DMS114 treated with DMSO at 0.1 percent for 48 hours (cell line): ENCODE measurements around the gene TLR9.

Experiments
- DNase-seq: peaks from one replicate; lab custom pipeline; 2025; ENCODE audit not compliant: unreplicated experiment; lab: John Stamatoyannopoulos, UW

The TLR9 gene

DNA sequence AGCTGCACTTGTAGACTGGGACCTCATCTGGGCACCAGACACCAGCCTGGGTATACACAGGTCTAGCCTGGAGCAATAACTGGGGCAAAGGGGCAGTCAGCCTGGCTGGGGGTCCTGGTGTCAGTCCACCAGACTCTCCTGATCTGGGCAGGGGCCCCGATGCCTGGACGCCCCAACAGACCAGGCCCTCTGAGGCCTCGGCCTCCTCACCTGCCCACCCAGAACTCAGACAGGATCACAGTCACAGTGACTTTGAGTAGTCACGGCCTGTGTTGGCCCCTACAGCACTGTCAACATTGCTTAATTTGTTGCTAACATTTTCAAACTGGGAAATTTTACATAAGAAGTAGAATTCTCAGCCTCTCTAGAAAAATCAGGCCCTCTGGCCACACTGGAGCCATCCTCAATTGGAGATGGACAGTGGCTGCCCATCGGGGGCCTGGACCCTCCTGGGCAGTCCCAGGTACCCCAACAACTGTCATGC, 7.7 kb upstream of the TLR9 start:
- DNase-seq, result no peak

DNA sequence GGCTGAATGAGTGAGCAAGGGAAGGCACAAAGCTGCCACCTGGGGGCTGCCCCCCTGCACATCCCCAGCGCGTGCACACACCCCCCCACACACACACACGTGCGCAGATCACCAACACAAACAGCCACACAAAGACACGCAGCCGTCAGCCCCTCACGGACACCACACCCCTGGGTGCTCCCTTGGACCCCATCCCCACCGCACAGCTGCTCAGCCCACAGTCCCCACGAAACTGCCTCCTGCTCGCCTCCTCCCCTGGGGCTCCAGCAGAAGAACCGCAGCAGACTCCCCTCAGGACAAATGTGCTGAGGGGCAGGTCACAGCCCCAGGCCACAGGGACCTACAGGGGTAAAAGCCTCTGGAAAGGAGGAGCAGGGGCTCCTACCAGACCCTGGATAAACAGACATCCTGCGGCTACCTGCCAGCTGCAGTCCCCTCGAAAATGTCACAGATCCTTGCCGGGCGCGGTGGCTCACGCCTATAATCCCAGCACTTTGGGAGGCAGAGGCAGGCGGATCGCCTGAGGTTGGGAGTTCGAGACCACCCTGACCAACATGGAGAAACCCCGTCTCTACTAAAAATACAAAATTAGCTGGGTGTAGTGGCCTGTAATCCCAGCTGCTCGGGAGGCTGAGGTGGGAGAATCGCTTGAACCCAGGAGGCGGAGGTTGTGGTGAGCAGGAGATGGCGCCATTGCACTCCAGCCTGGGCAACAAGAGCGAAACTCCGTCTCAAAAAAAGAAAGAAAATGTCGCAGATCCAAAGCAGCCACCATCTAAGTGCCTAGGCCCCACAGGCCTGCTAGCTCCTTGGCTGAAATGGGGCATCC, 7.0 kb upstream of the TLR9 start:
- DNase-seq, result no peak

DNA sequence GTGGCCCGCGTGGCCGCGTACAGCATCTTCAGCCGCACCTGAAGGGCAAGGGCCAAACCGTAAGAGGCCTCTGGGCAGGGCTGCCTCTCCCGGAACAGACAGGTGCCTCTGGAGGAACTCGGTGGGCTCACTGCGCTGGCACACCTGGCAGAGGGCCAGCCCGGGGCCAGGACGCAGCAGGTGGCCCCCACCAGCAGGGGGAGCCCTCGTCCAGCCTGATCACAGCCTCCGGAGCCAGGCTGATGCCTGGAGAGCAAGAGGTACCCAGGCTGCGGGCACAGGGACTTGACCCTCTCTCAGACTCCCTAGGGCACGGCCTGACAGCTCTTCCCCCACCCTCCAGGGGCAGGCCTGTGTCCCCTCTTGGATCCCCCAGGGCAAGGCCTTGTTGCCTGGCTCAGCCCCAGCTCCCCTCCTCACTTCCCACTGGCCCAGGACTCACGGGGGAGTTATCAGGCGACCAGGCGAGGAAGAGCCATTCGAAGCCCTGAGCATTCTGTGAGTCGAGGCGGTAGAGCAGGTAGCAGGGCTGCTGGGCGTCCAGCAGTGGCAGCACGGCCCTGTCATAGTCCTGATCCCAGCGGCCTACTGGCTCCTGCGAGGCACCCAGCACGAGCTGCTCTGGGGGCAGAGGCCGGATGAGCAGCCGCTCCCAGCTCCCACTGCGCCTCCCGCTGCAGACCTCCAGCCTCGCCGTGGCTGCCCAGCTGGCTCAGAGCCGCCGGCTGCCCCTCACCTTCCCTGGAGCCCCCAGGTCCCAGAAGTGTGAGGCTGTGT, 6.2 kb upstream of the TLR9 start:
- peak; percentile 18 for DNase-seq

DNA sequence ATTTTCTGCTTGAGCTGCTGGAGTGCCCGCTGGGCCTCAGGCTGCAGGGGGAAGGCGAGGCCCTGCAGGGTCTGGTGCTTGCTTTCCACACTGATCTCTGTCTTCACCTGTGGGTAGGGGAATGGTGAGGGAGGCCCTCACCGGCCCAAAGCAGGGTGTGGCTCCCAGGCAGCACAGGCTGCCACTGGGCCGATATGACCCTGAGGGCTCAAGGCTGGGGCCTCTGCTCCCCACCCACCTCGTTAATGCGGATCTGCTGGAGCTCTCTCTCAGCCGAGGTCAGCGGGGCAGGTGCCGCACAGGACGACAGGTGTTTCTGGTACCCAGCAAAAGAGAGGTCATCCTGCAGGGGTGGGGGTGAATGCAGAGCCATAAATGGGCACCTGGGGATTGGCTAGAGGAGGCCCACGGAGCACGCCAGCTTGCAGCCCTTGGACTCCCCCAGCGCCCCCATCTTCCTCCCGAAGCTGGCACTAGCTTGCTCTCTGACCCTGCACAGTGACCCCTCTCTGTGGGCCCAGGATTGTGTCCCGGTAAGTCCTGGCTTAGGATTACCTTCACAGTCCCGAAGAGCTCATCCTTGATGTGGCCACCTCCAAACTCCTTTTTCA, 5.5 kb upstream of the TLR9 start:
- no peak for DNase-seq

DNA sequence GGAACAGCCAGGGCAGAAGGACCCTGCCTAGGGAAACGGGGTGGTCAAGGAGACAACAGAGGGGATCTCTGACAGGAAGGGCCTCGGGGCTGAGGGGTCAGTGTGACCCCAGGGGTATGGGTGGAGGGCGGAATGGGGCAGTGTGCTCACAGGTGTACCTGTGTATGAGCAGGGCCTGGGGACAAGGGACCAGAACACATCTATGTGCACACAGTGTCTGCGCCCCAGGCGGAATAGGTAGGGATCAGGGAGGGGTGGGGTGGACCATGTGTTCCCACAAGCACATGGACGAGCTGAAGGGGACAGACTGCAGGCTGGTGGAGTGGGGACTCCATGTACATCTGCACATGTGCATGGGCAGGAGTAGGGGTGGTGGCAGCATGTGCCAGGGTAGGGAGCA, 5.0 kb upstream of the TLR9 start:
- DNase-seq, result no peak

DNA sequence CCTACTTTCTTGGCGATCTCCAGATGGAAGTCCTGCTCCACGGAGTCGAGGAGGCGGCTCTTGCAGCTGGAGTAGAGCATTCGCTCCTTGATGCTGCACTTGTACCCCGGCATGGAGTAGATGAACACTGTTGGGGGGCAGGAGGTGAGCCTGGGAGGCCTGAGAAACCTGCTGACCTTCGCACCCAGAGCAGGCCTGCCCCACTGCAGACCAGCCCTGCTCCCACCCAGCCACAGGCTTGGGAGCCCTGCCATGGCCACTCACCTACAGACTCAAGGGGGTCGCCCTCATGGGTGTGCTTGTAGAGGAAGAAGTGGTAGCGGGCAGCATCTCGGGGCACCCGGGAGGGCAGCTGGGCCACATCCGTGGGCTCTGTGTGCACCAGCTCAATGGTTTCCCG, 4.2 kb upstream of the TLR9 start:
- DNase-seq, result no peak

DNA sequence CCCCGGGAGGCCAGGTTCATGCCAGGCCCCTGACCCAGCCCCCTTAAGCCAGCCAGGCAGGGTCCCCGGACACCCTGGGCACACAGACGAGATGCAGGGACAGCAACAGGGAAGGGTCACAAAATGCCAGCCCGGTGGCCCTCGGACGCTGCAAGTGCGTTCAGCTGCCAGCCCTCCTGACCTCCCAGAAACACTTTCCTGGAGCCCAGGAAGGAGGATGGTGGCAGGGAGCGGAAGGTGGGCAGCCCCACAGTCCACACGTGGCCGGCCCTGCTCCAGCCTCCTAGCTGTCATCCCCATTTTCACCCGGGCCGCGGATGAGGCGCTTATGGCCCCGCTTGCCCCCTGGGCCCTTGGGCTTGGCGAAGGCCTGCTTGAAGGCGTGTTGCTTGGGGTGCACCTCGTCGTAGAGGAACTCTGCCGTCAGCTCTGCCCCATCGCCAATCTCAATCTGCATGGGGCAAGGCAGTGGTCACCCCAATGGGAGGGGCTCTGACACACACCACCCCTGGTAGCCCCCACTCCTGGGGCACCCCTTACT, 3.4 kb upstream of the TLR9 start:
- DNase-seq, result no peak

DNA sequence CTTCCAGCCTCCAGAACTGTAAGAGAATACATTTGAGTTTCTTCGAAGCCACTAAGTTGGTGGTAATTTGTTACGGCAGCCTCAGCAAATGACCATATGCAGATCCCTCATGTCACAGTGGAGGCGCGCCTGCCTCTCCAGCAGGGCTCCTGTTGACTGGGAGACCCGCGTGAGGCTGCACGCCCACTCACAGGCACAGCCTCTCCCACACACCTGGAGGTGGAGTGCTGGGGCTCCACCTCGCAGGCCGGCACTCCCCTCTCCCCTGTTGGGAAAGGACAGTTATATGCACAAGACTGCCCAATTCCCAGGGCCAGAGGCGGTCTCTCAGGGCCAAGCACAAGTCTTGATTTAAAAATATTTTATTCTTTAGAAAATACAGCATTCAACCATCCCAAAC, 2.8 kb upstream of the TLR9 start:
- DNase-seq, result no peak

DNA sequence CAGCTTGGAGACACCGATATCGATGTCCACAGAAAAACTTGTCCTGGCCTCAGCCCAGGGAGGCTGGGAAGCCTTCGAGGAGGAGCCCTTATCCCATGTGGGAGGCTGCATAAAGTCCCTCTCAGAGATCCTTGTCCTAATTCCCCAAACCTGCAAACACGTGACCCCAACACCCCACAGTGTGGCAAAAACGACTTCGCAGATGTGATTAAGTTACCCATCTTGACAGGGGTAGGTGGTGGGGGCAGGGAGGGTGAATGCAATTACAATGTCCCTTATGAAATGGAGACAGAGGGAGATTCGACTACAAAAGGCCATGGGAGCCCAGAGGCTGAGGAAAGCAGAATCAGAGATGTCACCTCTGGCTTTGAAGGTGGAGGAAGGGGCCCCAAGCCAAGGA, 2.3 kb upstream of the TLR9 start:
- no peak for DNase-seq

DNA sequence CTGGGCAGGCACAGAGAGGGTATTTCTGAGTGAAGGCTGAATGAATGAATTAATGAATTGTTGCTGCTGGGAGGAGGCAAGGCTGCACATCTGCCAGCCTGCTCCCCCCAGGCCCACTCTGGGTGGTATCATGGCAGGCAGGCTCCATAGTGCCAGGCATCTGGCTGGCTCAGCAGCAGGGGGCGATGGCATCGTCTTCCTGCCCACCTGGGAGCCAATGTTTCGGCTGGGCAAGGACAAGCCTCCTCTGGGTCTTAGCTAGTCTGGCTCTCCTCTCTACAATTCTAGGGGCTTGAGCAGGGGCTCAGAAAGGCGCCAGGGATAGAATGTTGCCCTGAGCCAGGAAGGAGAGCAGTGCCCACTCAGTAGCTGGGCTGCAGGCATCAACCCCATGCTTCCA, 1.7 kb upstream of the TLR9 start:
- no peak for DNase-seq

DNA sequence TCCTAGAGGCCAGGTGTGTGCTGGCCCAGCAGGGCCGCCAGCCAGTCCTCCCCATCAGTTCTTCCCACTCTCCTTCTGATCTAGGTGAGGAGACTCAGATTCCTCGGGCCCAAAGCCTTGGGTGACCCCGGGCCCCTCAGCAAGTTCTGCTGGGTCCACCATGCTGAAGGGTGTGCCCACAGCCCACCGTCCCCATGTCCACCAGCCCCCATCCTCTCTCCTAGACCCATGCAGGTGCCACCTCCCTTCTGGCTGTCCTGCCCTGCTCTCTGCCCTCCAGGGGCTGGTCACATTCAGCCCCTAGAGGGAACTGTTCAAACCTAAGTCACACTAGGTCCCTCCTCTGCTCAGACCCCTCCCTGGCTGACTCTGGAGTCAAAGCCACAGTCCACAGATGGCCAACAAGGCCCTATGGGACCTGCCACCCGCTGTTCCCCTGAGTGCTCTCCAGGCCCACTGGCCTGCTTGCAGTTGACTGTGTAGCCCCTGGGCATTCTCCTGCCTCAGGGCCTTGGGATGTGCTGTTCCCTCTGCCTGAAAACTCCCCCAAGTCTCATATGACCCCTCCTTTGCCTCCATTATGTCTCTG, 878 bp upstream of the TLR9 start:
- no peak for DNase-seq

DNA sequence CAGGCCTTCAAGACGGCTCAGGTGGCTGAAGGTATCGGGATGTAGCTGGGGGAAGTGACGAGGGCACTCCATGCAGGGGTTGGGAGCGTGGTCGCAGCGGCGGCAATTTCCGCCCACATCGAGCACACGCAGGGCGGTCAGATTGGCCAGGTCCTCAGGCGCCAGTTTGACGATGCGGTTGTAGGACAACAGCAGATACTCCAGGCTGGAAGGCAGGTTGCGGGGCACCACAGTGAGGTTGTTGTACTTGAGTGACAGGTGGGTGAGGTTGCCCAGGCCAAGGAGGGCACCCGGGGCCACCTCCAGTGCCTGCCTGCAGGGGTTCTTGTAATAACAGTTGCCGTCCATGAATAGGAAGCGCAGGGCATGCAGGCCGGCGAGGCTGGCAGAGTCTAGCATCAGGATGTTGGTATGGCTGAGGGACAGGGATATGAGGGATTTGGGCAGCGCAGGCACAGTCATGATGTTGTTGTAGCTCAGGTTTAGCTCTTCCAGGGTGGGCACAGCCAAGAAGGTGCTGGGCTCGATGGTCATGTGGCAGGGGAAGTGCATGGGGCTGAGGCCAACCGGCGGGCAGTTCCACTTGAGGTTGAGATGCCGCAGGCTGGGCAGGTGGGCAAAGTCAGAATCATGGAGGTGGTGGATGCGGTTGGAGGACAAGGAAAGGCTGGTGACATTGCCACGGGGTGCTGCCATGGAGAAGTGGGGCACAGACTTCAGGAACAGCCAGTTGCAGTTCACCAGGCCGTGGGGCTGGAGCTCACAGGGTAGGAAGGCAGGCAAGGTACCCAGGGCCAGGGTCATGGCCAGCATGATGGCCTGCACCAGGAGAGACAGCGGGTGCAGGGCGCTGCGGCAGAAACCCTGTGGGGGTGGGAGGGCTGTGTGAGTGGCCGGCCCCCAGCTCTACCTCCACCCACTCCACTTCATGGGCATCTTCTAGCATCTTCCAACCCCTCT, 1.7 kb downstream of the TLR9 start:
- DNase-seq, result no peak

DNA sequence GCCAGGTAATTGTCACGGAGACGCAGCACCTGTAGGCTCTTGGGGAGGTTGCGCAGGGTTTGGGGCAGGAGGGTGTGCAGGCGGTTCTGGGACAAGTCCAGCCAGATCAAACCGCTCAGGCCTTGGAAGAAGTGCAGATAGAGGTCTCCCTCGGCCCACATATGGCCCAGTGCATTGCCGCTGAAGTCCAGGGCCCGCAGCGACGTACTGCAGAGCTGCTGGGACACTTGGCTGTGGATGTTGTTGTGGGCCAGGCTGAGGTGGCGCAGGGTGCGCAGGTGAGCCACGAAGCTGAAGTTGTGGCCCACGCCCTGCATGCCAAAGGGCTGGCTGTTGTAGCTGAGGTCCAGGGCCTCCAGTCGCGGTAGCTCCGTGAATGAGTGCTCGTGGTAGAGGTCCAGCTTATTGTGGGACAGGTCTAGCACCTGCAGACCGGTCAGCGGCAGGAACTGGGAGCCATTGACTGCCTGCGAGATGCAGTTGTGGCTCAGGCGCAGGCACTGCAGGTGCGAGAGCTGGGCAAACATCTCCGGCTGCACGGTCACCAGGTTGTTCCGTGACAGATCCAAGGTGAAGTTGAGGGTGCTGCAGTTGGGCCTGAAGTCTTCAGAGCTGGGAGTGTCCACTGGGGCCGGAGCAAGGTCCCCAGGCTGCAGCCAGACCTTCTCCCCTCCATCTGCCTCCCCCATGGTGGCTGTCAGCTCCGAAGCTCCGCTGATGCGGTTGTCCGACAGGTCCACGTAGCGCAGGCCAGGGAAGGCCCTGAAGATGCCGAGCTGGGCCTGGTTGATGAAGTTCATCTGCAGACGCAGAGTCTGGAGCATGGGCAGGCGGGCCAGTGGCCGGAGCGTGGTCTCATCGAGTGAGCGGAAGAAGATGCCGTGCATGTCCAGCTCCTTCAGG, 2.9 kb downstream of the TLR9 start:
- DNase-seq, result no peak

DNA sequence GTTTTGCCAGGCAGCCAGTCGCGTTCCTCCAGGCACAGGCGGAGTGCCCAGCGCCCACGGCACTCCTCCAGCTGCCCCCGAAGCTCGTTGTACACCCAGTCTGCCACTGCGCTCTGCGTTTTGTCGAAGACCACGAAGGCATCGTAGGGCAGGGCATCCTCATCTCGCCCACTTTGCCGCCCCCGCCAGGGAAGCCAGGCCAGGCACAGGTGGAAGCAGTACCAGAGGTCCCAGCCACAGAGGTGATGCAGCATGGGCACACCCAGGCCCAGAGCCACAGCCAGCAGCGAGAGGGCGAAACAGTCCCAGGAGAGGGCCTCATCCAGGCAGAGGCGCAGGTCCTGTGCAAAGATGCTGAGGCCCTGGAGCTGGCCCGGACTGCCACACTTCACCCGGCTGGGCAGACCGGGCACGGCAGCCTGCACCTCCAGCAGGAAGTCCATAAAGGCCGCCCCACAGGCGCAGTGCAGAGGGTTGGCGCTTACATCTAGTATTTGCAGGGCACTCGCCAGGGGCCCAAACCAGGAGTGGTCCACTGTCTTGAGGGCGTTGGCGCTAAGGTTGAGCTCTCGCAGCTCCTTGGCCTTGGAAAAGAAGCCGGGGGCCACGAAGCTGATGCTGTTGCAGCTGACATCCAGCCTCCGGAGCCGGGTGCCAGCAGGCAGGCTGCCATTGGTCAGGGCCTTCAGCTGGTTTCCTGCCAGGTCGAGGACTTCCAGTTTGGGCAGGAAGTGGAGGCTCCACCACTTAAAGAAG, 3.7 kb downstream of the TLR9 start:
- DNase-seq, result no peak

DNA sequence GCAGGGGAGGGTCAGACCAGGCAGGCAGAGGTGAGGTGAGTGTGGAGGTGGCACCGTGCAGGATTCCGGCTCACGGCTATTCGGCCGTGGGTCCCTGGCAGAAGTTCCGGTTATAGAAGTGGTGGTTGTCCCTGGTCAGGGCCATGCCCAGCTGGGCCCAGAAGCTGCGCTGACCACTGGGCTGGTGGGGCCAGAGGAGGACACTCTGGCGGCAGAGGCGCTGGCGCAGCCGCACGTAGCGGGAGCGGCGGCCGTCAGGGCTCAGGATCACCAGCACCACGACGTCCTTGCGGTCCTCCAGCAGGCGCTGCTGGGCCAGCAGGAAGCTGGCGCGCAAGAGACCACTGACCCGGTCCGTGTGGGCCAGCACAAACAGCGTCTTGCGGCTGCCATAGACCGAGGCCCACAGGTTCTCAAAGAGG, 4.3 kb downstream of the TLR9 start:
- no peak for DNase-seq

DNA sequence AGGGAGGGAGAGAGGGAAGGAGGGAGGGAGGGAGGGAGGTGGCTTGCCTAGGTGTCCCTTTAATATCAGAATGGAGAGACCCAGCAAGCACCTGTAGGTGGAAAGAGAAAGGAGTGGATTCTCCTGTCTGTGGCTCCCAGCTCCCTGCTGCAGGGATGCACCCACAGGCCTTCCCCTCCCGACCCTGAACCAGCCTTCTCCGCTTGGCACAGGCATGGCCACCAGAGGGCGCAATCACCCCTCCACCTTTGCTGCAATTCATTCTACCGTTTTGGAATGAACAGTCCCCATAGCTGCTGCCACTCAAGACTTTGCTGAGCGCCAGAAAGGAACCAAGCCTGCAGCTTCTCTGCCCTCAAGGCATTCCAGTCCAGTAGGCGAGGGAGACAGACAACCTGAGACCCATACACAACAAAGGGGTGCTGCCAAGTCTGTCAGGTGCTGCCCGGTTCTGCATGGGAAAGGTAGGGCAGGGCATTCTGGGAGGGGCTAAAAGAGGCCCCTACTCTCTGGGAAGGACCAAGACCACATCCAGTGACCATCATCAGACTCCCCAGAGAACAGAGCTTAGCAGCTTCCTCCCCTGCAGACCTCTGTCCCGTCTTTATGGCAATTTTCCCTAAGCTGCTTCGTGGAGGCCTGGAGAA, 4.9 kb downstream of the TLR9 start:
- peak; percentile 36 for DNase-seq

DNA sequence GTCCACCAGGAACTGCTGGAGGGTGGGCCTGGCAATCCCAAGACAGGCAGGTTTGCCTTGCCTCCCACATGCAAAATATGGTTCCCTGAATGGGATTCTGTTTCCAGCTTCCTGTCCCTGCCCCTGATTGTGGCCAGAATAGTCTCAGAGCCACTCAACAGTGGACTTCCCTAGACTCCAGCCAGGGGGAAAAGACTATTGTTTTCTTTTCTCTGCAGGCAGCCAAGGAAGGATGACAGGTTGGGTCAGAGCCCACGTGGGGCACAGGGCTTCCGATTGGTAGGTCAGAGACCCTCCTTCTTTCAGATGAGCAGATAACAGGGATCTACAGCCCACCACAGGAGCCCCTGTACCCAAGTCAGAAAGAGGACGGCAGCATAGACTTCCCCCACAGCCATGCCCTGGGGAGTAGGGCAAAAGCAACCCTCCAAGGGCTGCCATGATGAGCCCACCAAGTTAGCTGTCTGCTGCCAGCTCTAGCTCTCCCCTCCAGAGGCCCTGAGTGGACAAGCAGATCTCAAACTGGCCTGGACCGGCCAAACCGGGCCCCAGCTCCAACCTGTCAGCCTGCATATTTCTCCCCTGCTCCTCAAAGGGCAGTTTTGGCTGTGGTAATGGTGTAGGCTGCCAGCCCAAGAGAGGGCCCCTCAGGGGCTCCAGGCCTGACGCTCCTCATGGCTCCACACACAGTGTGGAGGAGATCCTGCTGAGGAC, 6.4 kb downstream of the TLR9 start:
- DNase-seq, result no peak
